GM10847 (cell line): ENCODE results near the gene CD33.
"Not testable (repeated sequence)": the region's sequence is repeated elsewhere in the genome, so short reads cannot be mapped to it uniquely, and the experiment has no call there.

Experiments
- POLR2A ChIP-seq: IDR thresholded peaks from 2 replicates; pipeline ENCODE4 v1.6.1; 2011; ENCODE audit not compliant: insufficient read length; ENCODE audit errors: extremely low read depth

Gene CD33

GRCh38 chr19:51224898-51225393 lies at the start of gene CD33:
Gene CD33, plus strand, starts transcription at chr19:51225080. Its CDS starts 39 bp downstream, at chr19:51225119.
- not testable (repeated sequence) for TF ChIP-seq POLR2A

- no peak for TF ChIP-seq POLR2A
These were observed 45.6 kb upstream of the CD33 start for GRCh38 chr19:51179256-51179655.

GRCh38 chr19:51181377-51181912 lies 43.4 kb upstream of the CD33 start:
- TF ChIP-seq POLR2A = no peak

GRCh38 chr19:51181913-51182419 lies 42.9 kb upstream of the CD33 start:
- TF ChIP-seq POLR2A = no peak

- TF ChIP-seq POLR2A = no peak
These were observed 41.3 kb upstream of the CD33 start for GRCh38 chr19:51183629-51184028.

- no peak for TF ChIP-seq POLR2A
These were observed 39.6 kb upstream of the CD33 start for GRCh38 chr19:51185069-51185867.

GRCh38 chr19:51185868-51186215 lies 39.0 kb upstream of the CD33 start:
- no peak for TF ChIP-seq POLR2A

GRCh38 chr19:51186323-51186722 lies 38.6 kb upstream of the CD33 start:
- no peak for TF ChIP-seq POLR2A

- TF ChIP-seq POLR2A = no peak
These were observed 37.3 kb upstream of the CD33 start for GRCh38 chr19:51187395-51188226.

GRCh38 chr19:51188227-51188559 lies 36.7 kb upstream of the CD33 start:
- no peak for TF ChIP-seq POLR2A

- TF ChIP-seq POLR2A = no peak
These were observed 32.2 kb upstream of the CD33 start for GRCh38 chr19:51192689-51193088.

- TF ChIP-seq POLR2A = no peak
These were observed 30.2 kb upstream of the CD33 start for GRCh38 chr19:51194527-51195315.

- TF ChIP-seq POLR2A = no peak
These were observed 29.6 kb upstream of the CD33 start for GRCh38 chr19:51195316-51195586.

- TF ChIP-seq POLR2A = no peak
These were observed 29.3 kb upstream of the CD33 start for GRCh38 chr19:51195616-51196015.

- TF ChIP-seq POLR2A = no peak
These were observed 28.7 kb upstream of the CD33 start for GRCh38 chr19:51196181-51196580.
